ENCODE measurements around the gene ARHGAP26.

DNA sequence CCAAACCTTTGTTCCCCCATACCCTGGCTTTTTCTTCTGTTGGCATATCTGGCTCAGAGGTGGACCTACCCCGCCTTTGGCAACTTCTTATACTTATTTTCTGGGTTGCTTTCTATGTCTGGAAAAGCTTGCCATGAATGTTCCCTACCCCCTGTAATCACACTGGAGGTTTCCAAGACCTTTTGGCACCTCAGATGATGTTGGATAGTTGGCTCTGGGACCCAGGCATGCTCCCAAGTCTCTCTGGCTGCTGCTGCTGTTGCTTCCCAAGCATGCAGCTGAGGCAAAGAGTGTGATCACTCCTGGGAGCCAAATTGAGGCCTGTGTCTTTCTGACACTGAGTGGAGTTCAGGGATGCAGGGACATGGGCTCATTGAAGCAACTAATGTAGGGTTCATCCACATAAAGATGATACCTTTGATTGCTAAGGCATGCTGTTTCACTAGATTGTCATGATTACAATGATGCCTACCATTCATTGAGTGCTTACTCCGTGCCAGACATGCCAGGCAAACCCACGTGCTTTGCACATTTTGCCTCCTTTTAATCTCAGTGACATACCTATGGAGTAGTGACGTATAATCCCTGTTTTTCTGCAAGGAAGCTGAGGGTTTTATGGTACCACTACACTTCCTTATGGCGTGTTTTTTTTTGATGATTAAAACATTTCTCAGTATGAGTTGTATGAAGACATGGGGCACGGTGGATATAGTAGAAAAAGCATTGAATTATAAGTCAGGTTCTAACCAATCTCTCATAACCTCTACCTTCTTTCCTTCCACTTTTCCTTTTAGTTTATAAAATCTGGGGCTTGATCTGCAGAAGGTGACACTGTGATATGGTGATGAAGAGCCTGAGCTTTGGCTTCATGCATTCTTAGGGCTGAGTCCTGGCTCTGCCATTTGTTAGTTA lies 73.1 kb downstream of the ARHGAP26 start:
- TF ChIP-seq POLR2A (IDR thresholded peaks at IDR 0.05), result no peak
- TF ChIP-seq, protein P1, sequence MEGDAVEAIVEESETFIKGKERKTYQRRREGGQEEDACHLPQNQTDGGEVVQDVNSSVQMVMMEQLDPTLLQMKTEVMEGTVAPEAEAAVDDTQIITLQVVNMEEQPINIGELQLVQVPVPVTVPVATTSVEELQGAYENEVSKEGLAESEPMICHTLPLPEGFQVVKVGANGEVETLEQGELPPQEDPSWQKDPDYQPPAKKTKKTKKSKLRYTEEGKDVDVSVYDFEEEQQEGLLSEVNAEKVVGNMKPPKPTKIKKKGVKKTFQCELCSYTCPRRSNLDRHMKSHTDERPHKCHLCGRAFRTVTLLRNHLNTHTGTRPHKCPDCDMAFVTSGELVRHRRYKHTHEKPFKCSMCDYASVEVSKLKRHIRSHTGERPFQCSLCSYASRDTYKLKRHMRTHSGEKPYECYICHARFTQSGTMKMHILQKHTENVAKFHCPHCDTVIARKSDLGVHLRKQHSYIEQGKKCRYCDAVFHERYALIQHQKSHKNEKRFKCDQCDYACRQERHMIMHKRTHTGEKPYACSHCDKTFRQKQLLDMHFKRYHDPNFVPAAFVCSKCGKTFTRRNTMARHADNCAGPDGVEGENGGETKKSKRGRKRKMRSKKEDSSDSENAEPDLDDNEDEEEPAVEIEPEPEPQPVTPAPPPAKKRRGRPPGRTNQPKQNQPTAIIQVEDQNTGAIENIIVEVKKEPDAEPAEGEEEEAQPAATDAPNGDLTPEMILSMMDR (IDR thresholded peaks at IDR 0.05), result no peak
